ENCODE results near the gene GFRA4. TPM values are rescaled to one million over a fixed set of nuclear protein-coding genes. Genes with fewer than 3 reads are reported as not detected.

Gene GFRA4
- total RNA-seq, 1 experiment from 2014 or later: not detected

GRCh38 chr20:3674995-3675900, 12.0 kb upstream of the GFRA4 start:
- Histone ChIP-seq H3K4me3 (replicated peaks in 1 of 2; ENCODE audit: low read depth in 1 of 2, low read length in 2 of 2) (no peak overlapping the region), H3K27me3 (ENCODE audit: insufficient read depth, low read length) (peaks cover 5% of the 10 kb centered on the region; the same call in 1 of the 2 replicates), H3K9me2 (ENCODE audit: insufficient read depth) (no peaks in the 10 kb centered on the region), H2AFZ (ENCODE audit: low read depth, low read length, poor library complexity, severe bottlenecking) (no peak overlapping the region), H3K4me1 (ENCODE audit: control insufficient read depth in 1 of 2, insufficient read depth in 2 of 2, low read length in 2 of 2) (peaks cover 2 to 12% of the 10 kb centered on the region in 2 experiments; a peak in 3 of 4 replicates), H3K9ac (ENCODE audit: low read length) (no peak overlapping the region), H3K4me2 (ENCODE audit: low read length) (no peak overlapping the region), H3K36me3 (ENCODE audit: control insufficient read depth in 1 of 2, insufficient read depth in 2 of 2, low read length in 2 of 2) (no peaks in the 10 kb centered on the region), H3K79me2 (ENCODE audit: insufficient read depth, low read length) (no peaks in the 10 kb centered on the region), H3K9me3 (ENCODE audit: control insufficient read depth in 1 of 2, insufficient read depth in 1 of 2, low read depth in 1 of 2, low read length in 2 of 2) (no peaks in the 10 kb centered on the region), H3K27ac (ENCODE audit: low read depth, low read length) (no peak overlapping the region), H4K20me1 (ENCODE audit: insufficient read depth) (no peaks in the 10 kb centered on the region)
- CTCF ChIA-PET: interaction anchor here (1.4 to 2.9 kb wide), 5 partner anchors 9 to 143 kb away, joined by 5 to 69 read pairs (median 9); partner anchors contain the start of gene SPEF1
- DNase-seq (ENCODE audit: low read depth, low spot score): no peak
- POLR2A ChIA-PET: no interaction called here
- ATAC-seq: no peak
- no peak for TF ChIP-seq EZH2 (IDR thresholded peaks at IDR 0.05)
- RAD21 ChIA-PET (ENCODE audit: low non-redundant PET in 1 of 2, low total read pairs in 2 of 2, uncharacterized antibody in 2 of 2, unreplicated experiment in 2 of 2): no interaction called here
- intact Hi-C loops (cut with micrococcal nuclease): no loop called here
- BruUV-seq (replicated peaks): no TSS peak

GRCh38 chr20:3674447-3674846, 11.2 kb upstream of the GFRA4 start:
- H3K4me3 ChIP-seq (replicated peaks in 1 of 2; ENCODE audit: low read depth in 1 of 2, low read length in 2 of 2): no peak overlapping the region
- no peak for DNase-seq (ENCODE audit: low read depth, low spot score)
- peaks cover 2 to 9% of the 10 kb centered on the region in 2 experiments; a peak in 2 of 4 replicates for H3K4me1 ChIP-seq (ENCODE audit: control insufficient read depth in 1 of 2, insufficient read depth in 2 of 2, low read length in 2 of 2)
- H2AFZ ChIP-seq (ENCODE audit: low read depth, low read length, poor library complexity, severe bottlenecking): no peak overlapping the region
- TF ChIP-seq EGR1 (IDR thresholded peaks at IDR 0.05; ENCODE audit: low read depth) (no peak), CBX3 (IDR thresholded peaks at IDR 0.05; ENCODE audit: low read depth) (no peak), MAX (IDR thresholded peaks at IDR 0.05) (no peak), ZNF274 (IDR thresholded peaks at IDR 0.05; ENCODE audit: low read depth, low read length) (no peak), JUND (IDR thresholded peaks at IDR 0.05) (no peak), TCF7L2 (IDR thresholded peaks at IDR 0.05; ENCODE audit: borderline replicate concordance, extremely low read depth, insufficient read depth, insufficient read length) (no peak), SIN3A (IDR thresholded peaks at IDR 0.05; ENCODE audit: low read depth) (no peak), ZFX (IDR thresholded peaks at IDR 0.05) (no peak), POLR2AphosphoS5 (IDR thresholded peaks at IDR 0.05; ENCODE audit: low read depth, low read length) (no peak), YY1 (IDR thresholded peaks at IDR 0.05; ENCODE audit: extremely low read depth, insufficient replicate concordance, low read depth, low read length) (no peak), FOSL1 (IDR thresholded peaks at IDR 0.05; ENCODE audit: low read depth) (no peak), EZH2 (IDR thresholded peaks at IDR 0.05) (no peak), POLR2A (IDR thresholded peaks at IDR 0.05; ENCODE audit: borderline replicate concordance, extremely low read depth, insufficient read depth, insufficient read length) (no peak), EZH2phosphoT487 (IDR thresholded peaks at IDR 0.05; ENCODE audit: borderline replicate concordance) (no peak)
- no peak overlapping the region for H3K4me2 ChIP-seq (ENCODE audit: low read length)
- no TSS peak for BruUV-seq (replicated peaks)
- no peaks in the 10 kb centered on the region for H3K36me3 ChIP-seq (ENCODE audit: control insufficient read depth in 1 of 2, insufficient read depth in 2 of 2, low read length in 2 of 2)
- H3K27me3 ChIP-seq (ENCODE audit: insufficient read depth, low read length): peaks cover 5% of the 10 kb centered on the region; the same call in 1 of the 2 replicates
- RAD21 ChIA-PET (ENCODE audit: low non-redundant PET in 1 of 2, low total read pairs in 2 of 2, uncharacterized antibody in 2 of 2, unreplicated experiment in 2 of 2): interaction anchor here in 1 of 2 experiments (0.7 kb wide), 1 partner anchor 219 kb away, joined by 3 read pairs; no protein-coding TSS in a partner anchor
- CTCF ChIA-PET: interaction anchor here (1.4 kb wide), 1 partner anchor 36 kb away, joined by 8 read pairs; no protein-coding TSS in a partner anchor
- H3K9me2 ChIP-seq (ENCODE audit: insufficient read depth): no peaks in the 10 kb centered on the region
- intact Hi-C loops (cut with micrococcal nuclease): no loop called here
- POLR2A ChIA-PET: no interaction called here
- no peaks in the 10 kb centered on the region for H3K9me3 ChIP-seq (ENCODE audit: control insufficient read depth in 1 of 2, insufficient read depth in 1 of 2, low read depth in 1 of 2, low read length in 2 of 2)
- no peaks in the 10 kb centered on the region for H4K20me1 ChIP-seq (ENCODE audit: insufficient read depth)
- no peak overlapping the region for H3K27ac ChIP-seq (ENCODE audit: low read depth, low read length)
- no peak for ATAC-seq
- no peak overlapping the region for H3K9ac ChIP-seq (ENCODE audit: low read length)
- no peaks in the 10 kb centered on the region for H3K79me2 ChIP-seq (ENCODE audit: insufficient read depth, low read length)
